Stomach (tissue), 9 donors: ENCODE data around the gene GGA1. TPM values are rescaled to one million over a fixed set of nuclear protein-coding genes. Genes with fewer than 3 reads are reported as not detected.

Experiments
- DNase-seq, 2 donors: peaks; one replicate each; pipeline versions ENCODE4 v3.0.0 to v3.0.0-alpha.2; 2013 to 2019
- H3K27ac ChIP-seq, 5 donors: fragments of 200-600 bp in 4 of 5; sonication (generic) in 4 of 5; one replicate each; pipeline ENCODE4 v1.5.1; 2013 to 2019; ENCODE audit warnings: mild to moderate bottlenecking in 1 of 5, moderate library complexity in 1 of 5
- H3K27me3 ChIP-seq, 3 donors: fragments of 200-600 bp; sonication (generic); one replicate each; pipeline ENCODE4 v1.5.1; 2017 to 2019; ENCODE audit warnings: mixed run types in 1 of 3
- H3K36me3 ChIP-seq, 4 donors: fragments of 200-600 bp; sonication (generic); 1 replicate in 3 of 4; 2 replicates in 1 of 4; pipeline ENCODE4 v1.5.1; 2016 to 2019
- H3K4me1 ChIP-seq, 4 donors: fragments of 200-600 bp; sonication (generic); one replicate each; pipeline ENCODE4 v1.5.1; 2016 to 2019
- H3K4me3 ChIP-seq, 4 donors: fragments of 200-600 bp; sonication (generic) in 3 of 4; one replicate each; pipeline ENCODE4 v1.5.1; 2016 to 2019; ENCODE audit warnings: mild to moderate bottlenecking in 1 of 4
- H3K9me3 ChIP-seq, 4 donors: fragments of 200-600 bp; sonication (generic); one replicate each; pipeline ENCODE4 v1.5.1; 2016 to 2019
- CTCF ChIP-seq, 7 experiments: fragments of 450-650 bp in 4 of 7; fragments of 200-600 bp in 3 of 7; sonication (generic) in 3 of 7; IDR thresholded peaks; one replicate each; pipeline ENCODE4 v1.5.1; 2016 to 2019; ENCODE audit warnings: antibody characterized with exemption in 7 of 7, control low read depth in 2 of 7, mild to moderate bottlenecking in 1 of 7
- EP300 ChIP-seq: sonication (generic); formaldehyde crosslinking; IDR thresholded peaks from one replicate; pipeline ENCODE4 v1.6.1; 2017; ENCODE audit warnings: antibody characterized with exemption
- POLR2A ChIP-seq, 4 donors: fragments of 450-650 bp; IDR thresholded peaks; one replicate each; pipeline ENCODE4 v1.6.1; 2016; ENCODE audit warnings: antibody characterized with exemption in 4 of 4, control low read depth in 2 of 4, mild to moderate bottlenecking in 1 of 4, moderate library complexity in 1 of 4
- POLR2AphosphoS5 ChIP-seq, 3 donors: sonication (generic); formaldehyde crosslinking; IDR thresholded peaks; one replicate each; pipeline ENCODE4 v1.6.1; 2016; ENCODE audit warnings: antibody characterized with exemption in 3 of 3
- WGBS, 5 donors: extraction: QIAGEN DNeasy Blood & Tissue Kit in 3 of 5; methylation state at CpG; one replicate each; pipeline versions ENCODE4 v1.1.5 to v1.1.7; 2013 to 2018; 5-methylcytosine and 5-hydroxymethylcytosine counted together
- intact Hi-C: fragments of 100-400 bp; cut with DNase I; formaldehyde crosslinking; loops from one replicate; pipeline ENCODE4 v1.15.1; 2023; ENCODE audit warnings: low total_unique reads
- polyA plus RNA-seq, 3 donors: library from polyadenylated mRNA; stranded (reverse); fragments of 200-250 nt; gene quantifications; one replicate each; pipeline ENCODE4 v1.2.3, GENCODE V29; 2013
- total RNA-seq, 5 donors: library from RNA; depleted of rRNA; stranded (reverse); fragments of >200 nt; gene quantifications; one replicate each; pipeline versions ENCODE4 v1.1.0 to v1.2.3, GENCODE V29; 2014 to 2016
- donor health status: healthy with polysubstance abuse.
- donor health status: Bipolar disorder and iron deficiency.
- donor health status: healthy.

Gene GGA1
- total and polyA plus RNA-seq, 8 donors: 30.3 to 87.9 (median 45.9) TPM

GRCh38 chr22:37640591-37641560, 32.2 kb downstream of the GGA1 start:
- Histone ChIP-seq H3K4me1 (peaks cover 43 to 75% (median 62%) of the 10 kb centered on the region in 4 donors), H3K9me3 (no peaks in the 10 kb centered on the region)
- intact Hi-C loops: loop anchor here (5.0 to 10.0 kb wide), 2 partner anchors 41 to 154 kb away; no protein-coding TSS in a partner anchor

GRCh38 chr22:37641561-37641949, 32.9 kb downstream of the GGA1 start:
- Histone ChIP-seq H3K27me3 (peaks cover 0 to 8% (median 0%) of the 10 kb centered on the region in 3 donors), H3K4me3 (peak overlapping the region in 2 of 4 donors; percentile 65 to 75), H3K9me3 (no peaks in the 10 kb centered on the region), H3K4me1 (peaks cover 43 to 69% (median 59%) of the 10 kb centered on the region in 4 donors), H3K27ac (peak overlapping the region in 2 of 5 donors; percentile 84 to 90), H3K36me3 (peaks cover 0 to 49% (median 25%) of the 10 kb centered on the region in 4 donors)
- DNase-seq: peak in 1 of 2 donors; percentile 86
- 70 to 87% (median 77%) methylated on average over 3 to 5 of the region's 5 CpGs for WGBS, 5 donors
- intact Hi-C loops: loop anchor here (5.0 to 10.0 kb wide), 2 partner anchors 41 to 153 kb away; no protein-coding TSS in a partner anchor
- no peak for TF ChIP-seq EP300
- TF ChIP-seq POLR2A (IDR thresholded peaks at IDR 0.05): no peak
- no peak for TF ChIP-seq CTCF (IDR thresholded peaks at IDR 0.05)
- no peak for TF ChIP-seq POLR2AphosphoS5 (IDR thresholded peaks at IDR 0.05)

More at GRCh38 chr22:37640591-37641560, 32.2 kb downstream of the GGA1 start:
- TF ChIP-seq POLR2A (IDR thresholded peaks at IDR 0.05): no peak
- TF ChIP-seq POLR2AphosphoS5 (IDR thresholded peaks at IDR 0.05): no peak
- TF ChIP-seq CTCF (IDR thresholded peaks at IDR 0.05): no peak
- Histone ChIP-seq H3K4me3 (peak overlapping the region; percentile 60 to 75 (median 64)), H3K36me3 (peaks cover 0 to 44% (median 22%) of the 10 kb centered on the region in 4 donors), H3K27ac (peak overlapping the region in 3 of 5 donors; percentile 72 to 90 (median 84)), H3K27me3 (peaks cover 0 to 8% (median 0%) of the 10 kb centered on the region in 3 donors)
- 56 to 68% (median 63%) methylated on average over 18 to 24 of the region's 24 CpGs for WGBS, 5 donors
- peak in 1 of 2 donors; percentile 72 for DNase-seq

- DNase-seq: peak; percentile 91 to 93
- H3K9me3 ChIP-seq: no peaks in the 10 kb centered on the region
- no peak for TF ChIP-seq POLR2A (IDR thresholded peaks at IDR 0.05)
- peak in 5 of 7 experiments; percentile 80 to 97 (median 91) for TF ChIP-seq CTCF (IDR thresholded peaks at IDR 0.05)
- TF ChIP-seq POLR2AphosphoS5 (IDR thresholded peaks at IDR 0.05): peak in 1 of 3 donors; percentile 63
- no peak for TF ChIP-seq EP300
- H3K4me3 ChIP-seq: peak overlapping the region in 1 of 4 donors; percentile 0
- intact Hi-C loops: loop anchor here (5.0 to 10.0 kb wide), 2 partner anchors 39 to 151 kb away; no protein-coding TSS in a partner anchor
- WGBS, 5 donors: 25 to 38% (median 31%) methylated on average over 8 to 9 of the region's 9 CpGs
- peak overlapping the region in 1 of 5 donors; percentile 22 for H3K27ac ChIP-seq
- peaks cover 7 to 62% (median 34%) of the 10 kb centered on the region in 4 donors for H3K36me3 ChIP-seq
- peaks cover 35 to 61% (median 46%) of the 10 kb centered on the region in 4 donors for H3K4me1 ChIP-seq
- H3K27me3 ChIP-seq: peaks cover 0 to 8% (median 0%) of the 10 kb centered on the region in 3 donors
Measured at GRCh38 chr22:37643225-37643847, 34.7 kb downstream of the GGA1 start.

- Histone ChIP-seq H3K4me3 (no peak overlapping the region), H3K27me3 (no peaks in the 10 kb centered on the region), H3K9me3 (no peaks in the 10 kb centered on the region), H3K36me3 (peaks cover 10 to 94% (median 66%) of the 10 kb centered on the region in 4 donors), H3K4me1 (peaks cover 8 to 23% (median 11%) of the 10 kb centered on the region in 4 donors), H3K27ac (peak overlapping the region in 2 of 5 donors; percentile 35 to 62)
- DNase-seq: no peak
- intact Hi-C loops: loop anchor here (10.0 kb wide), 1 partner anchor 147 kb away; no protein-coding TSS in a partner anchor
- WGBS, 5 donors: 95 to 96% (median 95%) methylated on average over 8 to 9 of the region's 9 CpGs
- TF ChIP-seq EP300: no peak
- no peak for TF ChIP-seq POLR2A (IDR thresholded peaks at IDR 0.05)
- no peak for TF ChIP-seq CTCF (IDR thresholded peaks at IDR 0.05)
Measured at GRCh38 chr22:37647317-37647716, 38.7 kb downstream of the GGA1 start.
